HEK293 (cell line): ENCODE results near the gene NTRK3.

Source experiments
- GLIS2 ChIP-seq: fragments of 450-650 bp; formaldehyde crosslinking; IDR thresholded peaks from 2 replicates; pipeline ENCODE4 v1.5.1; 2016; ENCODE audit warnings: missing biosample characterization, missing genetic modification characterization
- KLF1 ChIP-seq: fragments of 450-650 bp; formaldehyde crosslinking; IDR thresholded peaks from 2 replicates; pipeline ENCODE4 v1.5.1; 2016; ENCODE audit warnings: missing biosample characterization, missing genetic modification characterization
- MZF1 ChIP-seq: fragments of 450-650 bp; formaldehyde crosslinking; IDR thresholded peaks from 2 replicates; pipeline ENCODE4 v1.5.1; 2017; ENCODE audit warnings: missing biosample characterization, missing genetic modification characterization, borderline replicate concordance
- TCF7L2 ChIP-seq: IDR thresholded peaks from 2 replicates; pipeline ENCODE4 v1.6.1; 2011; ENCODE audit warnings: low read depth, mild to moderate bottlenecking, inconsistent platforms, low read length, moderate library complexity, borderline replicate concordance
- WT1 ChIP-seq: fragments of 450-650 bp; formaldehyde crosslinking; IDR thresholded peaks from 2 replicates; pipeline ENCODE4 v1.5.1; 2016; ENCODE audit warnings: missing biosample characterization, missing genetic modification characterization
- YY1 ChIP-seq: fragments of 450-650 bp; formaldehyde crosslinking; IDR thresholded peaks from 2 replicates; pipeline ENCODE4 v1.5.1; 2018; ENCODE audit warnings: missing biosample characterization, missing genetic modification characterization
- ZEB2 ChIP-seq: fragments of 450-650 bp; formaldehyde crosslinking; IDR thresholded peaks from 2 replicates; pipeline ENCODE4 v1.5.1; 2016; ENCODE audit warnings: missing biosample characterization, missing genetic modification characterization
- ZNF146 ChIP-seq: fragments of 450-650 bp; formaldehyde crosslinking; IDR thresholded peaks from 2 replicates; pipeline ENCODE4 v1.5.1; 2016; ENCODE audit warnings: missing biosample characterization, missing genetic modification characterization
- ZNF169 ChIP-seq: fragments of 450-650 bp; formaldehyde crosslinking; IDR thresholded peaks from 2 replicates; pipeline ENCODE4 v1.5.1; 2016; ENCODE audit warnings: missing biosample characterization, missing genetic modification characterization
- ZNF24 ChIP-seq: fragments of 450-650 bp; formaldehyde crosslinking; IDR thresholded peaks from 2 replicates; pipeline ENCODE4 v1.5.1; 2016; ENCODE audit warnings: missing biosample characterization, missing genetic modification characterization
- ZNF48 ChIP-seq: fragments of 450-650 bp; formaldehyde crosslinking; IDR thresholded peaks from 2 replicates; pipeline ENCODE4 v1.5.1; 2016; ENCODE audit warnings: missing biosample characterization, missing genetic modification characterization
- TF ChIP-seq, protein P1 (sequence below): fragments of 450-650 bp; formaldehyde crosslinking; IDR thresholded peaks from 2 replicates; pipeline ENCODE4 v1.5.1; 2016; ENCODE audit warnings: missing biosample characterization, missing genetic modification characterization
- TF ChIP-seq, protein P2 (sequence below): fragments of 450-650 bp; formaldehyde crosslinking; IDR thresholded peaks from 2 replicates; pipeline ENCODE4 v1.5.1; 2016; ENCODE audit warnings: missing biosample characterization, missing genetic modification characterization

DNA sequence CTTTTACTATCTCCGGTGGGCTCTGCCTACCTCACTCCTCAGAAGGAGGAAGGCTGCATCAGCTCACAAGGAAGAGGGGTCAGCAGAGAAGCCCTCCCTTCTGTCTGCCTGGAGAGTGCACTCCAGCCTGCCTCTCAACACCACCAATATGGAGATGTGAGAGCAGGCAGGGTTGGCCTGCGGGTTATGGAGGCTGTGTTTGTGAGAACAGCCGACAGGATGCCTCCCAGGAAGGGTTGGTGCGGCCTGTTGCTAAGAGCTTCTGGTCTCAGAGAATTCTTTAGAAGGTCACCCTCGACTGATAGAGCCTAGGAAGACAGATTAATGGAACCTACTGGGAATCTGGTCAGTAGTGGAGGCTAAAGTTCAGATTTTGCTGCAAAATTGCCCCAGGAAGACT is 326.1 kb downstream of the NTRK3 start:
- TF ChIP-seq ZNF146 (no peak), GLIS2 (no peak), ZNF169 (tag by site-specific recombination) (no peak), ZEB2 (tag by site-specific recombination) (no peak), WT1 (tag by site-specific recombination) (no peak), KLF1 (tag by site-specific recombination) (no peak), ZNF24 (tag by site-specific recombination) (no peak), YY1 (no peak), ZNF48 (tag by site-specific recombination) (no peak), TCF7L2 (no peak), MZF1 (tag by site-specific recombination) (no peak)
- TF ChIP-seq, protein P1, sequence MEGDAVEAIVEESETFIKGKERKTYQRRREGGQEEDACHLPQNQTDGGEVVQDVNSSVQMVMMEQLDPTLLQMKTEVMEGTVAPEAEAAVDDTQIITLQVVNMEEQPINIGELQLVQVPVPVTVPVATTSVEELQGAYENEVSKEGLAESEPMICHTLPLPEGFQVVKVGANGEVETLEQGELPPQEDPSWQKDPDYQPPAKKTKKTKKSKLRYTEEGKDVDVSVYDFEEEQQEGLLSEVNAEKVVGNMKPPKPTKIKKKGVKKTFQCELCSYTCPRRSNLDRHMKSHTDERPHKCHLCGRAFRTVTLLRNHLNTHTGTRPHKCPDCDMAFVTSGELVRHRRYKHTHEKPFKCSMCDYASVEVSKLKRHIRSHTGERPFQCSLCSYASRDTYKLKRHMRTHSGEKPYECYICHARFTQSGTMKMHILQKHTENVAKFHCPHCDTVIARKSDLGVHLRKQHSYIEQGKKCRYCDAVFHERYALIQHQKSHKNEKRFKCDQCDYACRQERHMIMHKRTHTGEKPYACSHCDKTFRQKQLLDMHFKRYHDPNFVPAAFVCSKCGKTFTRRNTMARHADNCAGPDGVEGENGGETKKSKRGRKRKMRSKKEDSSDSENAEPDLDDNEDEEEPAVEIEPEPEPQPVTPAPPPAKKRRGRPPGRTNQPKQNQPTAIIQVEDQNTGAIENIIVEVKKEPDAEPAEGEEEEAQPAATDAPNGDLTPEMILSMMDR (tag by site-specific recombination) = no peak
- TF ChIP-seq, protein P2, sequence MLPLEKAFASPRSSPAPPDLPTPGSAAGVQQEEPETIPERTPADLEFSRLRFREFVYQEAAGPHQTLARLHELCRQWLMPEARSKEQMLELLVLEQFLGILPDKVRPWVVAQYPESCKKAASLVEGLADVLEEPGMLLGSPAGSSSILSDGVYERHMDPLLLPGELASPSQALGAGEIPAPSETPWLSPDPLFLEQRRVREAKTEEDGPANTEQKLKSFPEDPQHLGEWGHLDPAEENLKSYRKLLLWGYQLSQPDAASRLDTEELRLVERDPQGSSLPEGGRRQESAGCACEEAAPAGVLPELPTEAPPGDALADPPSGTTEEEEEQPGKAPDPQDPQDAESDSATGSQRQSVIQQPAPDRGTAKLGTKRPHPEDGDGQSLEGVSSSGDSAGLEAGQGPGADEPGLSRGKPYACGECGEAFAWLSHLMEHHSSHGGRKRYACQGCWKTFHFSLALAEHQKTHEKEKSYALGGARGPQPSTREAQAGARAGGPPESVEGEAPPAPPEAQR (tag by site-specific recombination) = no peak
